Panc1 (cell line): Measurements from ENCODE around the gene CACNA1C.

ENCODE experiments used
- CTCF ChIP-seq: fragments of 450-650 bp; IDR thresholded peaks from 2 replicates; pipeline ENCODE4 v1.5.1; 2017; ENCODE audit warnings: mild to moderate bottlenecking
- POLR2AphosphoS5 ChIP-seq: IDR thresholded peaks from 2 replicates; pipeline ENCODE4 v1.6.1; 2012; ENCODE audit warnings: mild to moderate bottlenecking, low read depth, low read length, moderate library complexity

- no peak for TF ChIP-seq CTCF
- TF ChIP-seq POLR2AphosphoS5: no peak
Observed at GRCh38 chr12:2014231-2014630, 38.6 kb upstream of the CACNA1C start.
